ENCODE measurements around the gene RNASE11.

Gene RNASE11

GRCh38 chr14:20556500-20557211 is 31.1 kb downstream of the RNASE11 start:
- no peak for TF ChIP-seq ZFX (IDR thresholded peaks at IDR 0.05)
- no peak for TF ChIP-seq CTCF (conservative IDR thresholded peaks at IDR 0.05)
- H3K27ac ChIP-seq, result no peak overlapping the region

GRCh38 chr14:20555845-20556244 is 32.0 kb downstream of the RNASE11 start:
- TF ChIP-seq CTCF (conservative IDR thresholded peaks at IDR 0.05) (no peak), ZFX (IDR thresholded peaks at IDR 0.05) (no peak)
- H3K27ac ChIP-seq, result no peak overlapping the region

GRCh38 chr14:20553024-20553423 is 34.8 kb downstream of the RNASE11 start:
- no peak overlapping the region for H3K27ac ChIP-seq
- TF ChIP-seq ZFX (IDR thresholded peaks at IDR 0.05) (no peak), CTCF (conservative IDR thresholded peaks at IDR 0.05) (no peak)

GRCh38 chr14:20551606-20552005 is 36.2 kb downstream of the RNASE11 start:
- H3K27ac ChIP-seq, result no peak overlapping the region
- TF ChIP-seq CTCF (conservative IDR thresholded peaks at IDR 0.05), result no peak
- TF ChIP-seq ZFX (IDR thresholded peaks at IDR 0.05), result no peak

GRCh38 chr14:20550926-20551325 is 36.9 kb downstream of the RNASE11 start:
- no peak for TF ChIP-seq CTCF (conservative IDR thresholded peaks at IDR 0.05)
- TF ChIP-seq ZFX (IDR thresholded peaks at IDR 0.05), result no peak
- H3K27ac ChIP-seq, result no peak overlapping the region

GRCh38 chr14:20548414-20549158 is 39.2 kb downstream of the RNASE11 start:
- TF ChIP-seq ZFX (IDR thresholded peaks at IDR 0.05) (no peak), CTCF (conservative IDR thresholded peaks at IDR 0.05) (no peak)
- H3K27ac ChIP-seq, result no peak overlapping the region

- no peak overlapping the region for H3K27ac ChIP-seq
- no peak for TF ChIP-seq ZFX (IDR thresholded peaks at IDR 0.05)
- TF ChIP-seq CTCF (conservative IDR thresholded peaks at IDR 0.05), result no peak
Measured at GRCh38 chr14:20546877-20547276, 40.9 kb downstream of the RNASE11 start.

Data from C4-2B (cell line).